HL-60 (cell line): Measurements from ENCODE around the gene UBE2E2.

Experiments
- DNase-seq, 2 experiments: peaks; one replicate each; pipeline ENCODE4 v3.0.0-alpha.2; 2010 to 2020; ENCODE audit warnings: low read depth in 1 of 2, low spot score in 1 of 2
- H3K27ac ChIP-seq: fragments of 250-450 bp; sonication (Bioruptor Pico); replicated peaks from 2 replicates; pipeline ENCODE4 v1.5.1; 2020; ENCODE audit warnings: mild to moderate bottlenecking, moderate library complexity
- H3K27me3 ChIP-seq: fragments of 250-450 bp; sonication (Bioruptor Pico); 2 replicates; pipeline ENCODE4 v1.5.1; 2021; ENCODE audit warnings: mild to moderate bottlenecking, moderate library complexity; ENCODE audit not compliant: insufficient read depth, poor library complexity, severe bottlenecking
- H3K4me3 ChIP-seq: replicated peaks from 2 replicates; pipeline ENCODE4 v1.5.1; 2011; ENCODE audit warnings: mild to moderate bottlenecking, control low read depth, low read length; ENCODE audit not compliant: insufficient read depth
- CTCF ChIP-seq: IDR thresholded peaks from one replicate; pipeline ENCODE4 v1.5.1; 2011; ENCODE audit warnings: low read length, control low read depth, inconsistent platforms; ENCODE audit not compliant: insufficient read depth
- GABPA ChIP-seq: IDR thresholded peaks from 2 replicates; pipeline ENCODE4 v1.6.1; 2012; ENCODE audit warnings: low read depth
- POLR2AphosphoS5 ChIP-seq: IDR thresholded peaks from 2 replicates; pipeline ENCODE4 v1.6.1; 2012; ENCODE audit warnings: low read depth
- REST ChIP-seq: IDR thresholded peaks from 2 replicates; pipeline ENCODE4 v1.6.1; 2012; ENCODE audit warnings: low read depth; ENCODE audit not compliant: insufficient replicate concordance
- SPI1 ChIP-seq: IDR thresholded peaks from 2 replicates; pipeline ENCODE4 v1.6.1; 2012; ENCODE audit warnings: low read depth, mild to moderate bottlenecking, borderline replicate concordance

UBE2E2 gene

GRCh38 chr3:23481616-23482278 is 278.6 kb downstream of the UBE2E2 start:
- Histone ChIP-seq H3K27me3 (no peaks in the 10 kb centered on the region), H3K27ac (no peak overlapping the region), H3K4me3 (no peak overlapping the region)
- TF ChIP-seq POLR2AphosphoS5 (no peak), CTCF (no peak), GABPA (no peak), SPI1 (no peak), REST (no peak)
- DNase-seq, result no peak

GRCh38 chr3:23484386-23484785 is 281.3 kb downstream of the UBE2E2 start:
- H3K4me3 ChIP-seq, result no peak overlapping the region
- no peaks in the 10 kb centered on the region for H3K27me3 ChIP-seq
- H3K27ac ChIP-seq, result no peak overlapping the region
- peak in 1 of 2 experiments; percentile 3 for DNase-seq
- no peak for TF ChIP-seq GABPA
- TF ChIP-seq REST, result no peak
- TF ChIP-seq SPI1, result no peak
- TF ChIP-seq POLR2AphosphoS5, result no peak
- TF ChIP-seq CTCF, result no peak

- TF ChIP-seq POLR2AphosphoS5, result no peak
- DNase-seq, result no peak
- Histone ChIP-seq H3K4me3 (no peak overlapping the region), H3K27me3 (no peaks in the 10 kb centered on the region), H3K27ac (no peak overlapping the region)
These were observed 282.8 kb downstream of the UBE2E2 start for GRCh38 chr3:23485922-23486321.

GRCh38 chr3:23487015-23487414 is 283.9 kb downstream of the UBE2E2 start:
- DNase-seq, result no peak
- H3K27ac ChIP-seq, result no peak overlapping the region
- TF ChIP-seq REST, result no peak
- no peak for TF ChIP-seq POLR2AphosphoS5
- no peak for TF ChIP-seq CTCF
- no peak for TF ChIP-seq GABPA
- no peak for TF ChIP-seq SPI1
- H3K27me3 ChIP-seq, result no peaks in the 10 kb centered on the region
- no peak overlapping the region for H3K4me3 ChIP-seq
